Spleen (tissue), 11 donors: Measurements from ENCODE around the gene RPS6KA6. TPM values are rescaled to one million over a fixed set of nuclear protein-coding genes. Genes with fewer than 3 reads are reported as not detected.

ENCODE experiments used
- DNase-seq: peaks from one replicate; pipeline ENCODE4 v3.0.0-alpha.2; 2020
- H3K27ac ChIP-seq, 8 donors: fragments of 200-600 bp; sonication (generic) in 7 of 8; 1 replicate in 4 of 8; 2 replicates in 4 of 8; pipeline versions ENCODE4 v1.5.0 to v1.8.0; 2016 to 2021; ENCODE audit warnings: inconsistent platforms in 4 of 8, mild to moderate bottlenecking in 4 of 8, moderate library complexity in 1 of 8
- H3K27me3 ChIP-seq, 7 donors: fragments of 200-600 bp; sonication (generic) in 6 of 7; replicated peaks in 1 of 7; 1 replicate in 4 of 7; 2 replicates in 3 of 7; pipeline versions ENCODE4 v1.5.0 to v1.8.0; 2016 to 2021; ENCODE audit warnings: inconsistent platforms in 3 of 7, mild to moderate bottlenecking in 1 of 7
- H3K36me3 ChIP-seq, 6 donors: fragments of 200-600 bp; sonication (generic) in 5 of 6; 1 replicate in 4 of 6; 2 replicates in 2 of 6; pipeline versions ENCODE4 v1.5.0 to v1.8.0; 2016 to 2021; ENCODE audit warnings: inconsistent platforms in 2 of 6
- H3K4me1 ChIP-seq, 6 donors: fragments of 200-600 bp; sonication (generic) in 5 of 6; 1 replicate in 3 of 6; 2 replicates in 3 of 6; pipeline versions ENCODE4 v1.5.0 to v1.8.0; 2016 to 2021; ENCODE audit warnings: inconsistent platforms in 3 of 6
- H3K4me3 ChIP-seq, 8 donors: fragments of 200-600 bp; sonication (generic) in 7 of 8; 1 replicate in 4 of 8; 2 replicates in 4 of 8; pipeline versions ENCODE4 v1.5.0 to v1.8.0; 2016 to 2021; ENCODE audit warnings: inconsistent platforms in 4 of 8, mild to moderate bottlenecking in 4 of 8, moderate library complexity in 2 of 8
- H3K9me3 ChIP-seq, 8 donors: fragments of 200-600 bp; sonication (generic) in 7 of 8; 1 replicate in 4 of 8; 2 replicates in 4 of 8; pipeline versions ENCODE4 v1.5.0 to v1.8.0; 2016 to 2021; ENCODE audit warnings: inconsistent platforms in 4 of 8
- POLR2A ChIP-seq, 3 donors: fragments of 450-650 bp; IDR thresholded peaks; one replicate each; pipeline ENCODE4 v1.5.1; 2017; ENCODE audit warnings: antibody characterized with exemption in 3 of 3, mild to moderate bottlenecking in 1 of 3
- POLR2AphosphoS5 ChIP-seq, 3 donors: sonication (generic); formaldehyde crosslinking; IDR thresholded peaks; one replicate each; pipeline ENCODE4 v1.5.1; 2017; ENCODE audit warnings: antibody characterized with exemption in 3 of 3
- WGBS, 5 donors: extraction: QIAGEN DNeasy Blood & Tissue Kit in 3 of 5; methylation state at CpG; one replicate each; pipeline versions ENCODE4 v1.1.5 to v1.1.7; 2013 to 2018; 5-methylcytosine and 5-hydroxymethylcytosine counted together
- intact Hi-C: fragments of 100-400 bp; cut with DNase I; formaldehyde crosslinking; loops from one replicate; pipeline ENCODE4 v1.15.0; 2023; ENCODE audit warnings: low total_unique reads
- polyA plus RNA-seq, 3 donors: library from polyadenylated mRNA; stranded (reverse); fragments of 200-250 nt; gene quantifications; one replicate each; pipeline ENCODE4 v1.2.1, GENCODE V29; 2013
- total RNA-seq, 7 donors: library from RNA; depleted of rRNA in 3 of 7; stranded (reverse); fragments of >200 nt in 3 of 7; fragmentation: NEBNext Ultra II Directional in 4 of 7; extraction: Animal tissue kit (Norgen Biotek cat#: 25700) in 4 of 7; gene quantifications; one replicate each; pipeline versions ENCODE4 v1.1.0 to v1.2.1, GENCODE V29; 2016 to 2021
- TF ChIP-seq, protein P1 (sequence below), 11 experiments: fragments of 200-600 bp in 7 of 11; fragments of 450-650 bp in 4 of 11; sonication (generic) in 4 of 11; IDR thresholded peaks in 8 of 11; conservative IDR thresholded peaks in 3 of 11; 1 replicate in 7 of 11; 2 replicates in 4 of 11; pipeline versions ENCODE4 v1.4.0 to v1.8.0; 2016 to 2021; ENCODE audit warnings: antibody characterized with exemption in 11 of 11, inconsistent platforms in 4 of 11, mild to moderate bottlenecking in 1 of 11
- donor health status: healthy with polysubstance abuse.
- donor health status: DM: no; HTN: no; CAD: no; lungs with moderate emphysema.
- donor health status: DM: no; HTN: no; CAD: no.
- donor health status: Bipolar disorder and iron deficiency.
- donor health status: healthy.
- donor health status: DM: no; HTN: no; CAD: no.
- donor health status: DM: yes; HTN: yes; CAD: no.

The RPS6KA6 gene
- total and polyA plus RNA-seq, 10 donors = 0.12 to 1.5 (median 1.2) TPM

- Histone ChIP-seq H3K27ac (no peak overlapping the region), H3K4me1 (no peaks in the 10 kb centered on the region), H3K4me3 (no peak overlapping the region), H3K36me3 (no peaks in the 10 kb centered on the region), H3K27me3 (no peaks in the 10 kb centered on the region), H3K9me3 (no peaks in the 10 kb centered on the region)
- TF ChIP-seq, protein P1, sequence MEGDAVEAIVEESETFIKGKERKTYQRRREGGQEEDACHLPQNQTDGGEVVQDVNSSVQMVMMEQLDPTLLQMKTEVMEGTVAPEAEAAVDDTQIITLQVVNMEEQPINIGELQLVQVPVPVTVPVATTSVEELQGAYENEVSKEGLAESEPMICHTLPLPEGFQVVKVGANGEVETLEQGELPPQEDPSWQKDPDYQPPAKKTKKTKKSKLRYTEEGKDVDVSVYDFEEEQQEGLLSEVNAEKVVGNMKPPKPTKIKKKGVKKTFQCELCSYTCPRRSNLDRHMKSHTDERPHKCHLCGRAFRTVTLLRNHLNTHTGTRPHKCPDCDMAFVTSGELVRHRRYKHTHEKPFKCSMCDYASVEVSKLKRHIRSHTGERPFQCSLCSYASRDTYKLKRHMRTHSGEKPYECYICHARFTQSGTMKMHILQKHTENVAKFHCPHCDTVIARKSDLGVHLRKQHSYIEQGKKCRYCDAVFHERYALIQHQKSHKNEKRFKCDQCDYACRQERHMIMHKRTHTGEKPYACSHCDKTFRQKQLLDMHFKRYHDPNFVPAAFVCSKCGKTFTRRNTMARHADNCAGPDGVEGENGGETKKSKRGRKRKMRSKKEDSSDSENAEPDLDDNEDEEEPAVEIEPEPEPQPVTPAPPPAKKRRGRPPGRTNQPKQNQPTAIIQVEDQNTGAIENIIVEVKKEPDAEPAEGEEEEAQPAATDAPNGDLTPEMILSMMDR (IDR thresholded peaks at IDR 0.05 in 8 of 11, conservative IDR thresholded peaks at IDR 0.05 in 3 of 11) = no peak
- TF ChIP-seq POLR2AphosphoS5 (IDR thresholded peaks at IDR 0.05) = no peak
- no peak for TF ChIP-seq POLR2A (IDR thresholded peaks at IDR 0.05)
- intact Hi-C loops = no loop called here
- no peak for DNase-seq
- 80 to 99% (median 85%) methylated on average over 4 of the region's 4 CpGs for WGBS, 5 donors
These were observed 27.3 kb downstream of the RPS6KA6 start for GRCh38 chrX:84160736-84161135.

GRCh38 chrX:84156821-84157220 lies 31.2 kb downstream of the RPS6KA6 start:
- no peak overlapping the region for H3K27ac ChIP-seq
- H3K36me3 ChIP-seq = no peaks in the 10 kb centered on the region
- no peak overlapping the region for H3K4me3 ChIP-seq
- 78 to 95% (median 89%) methylated on average over 1 of the region's 1 CpG for WGBS, 5 donors
- no peak for DNase-seq
- TF ChIP-seq POLR2AphosphoS5 (IDR thresholded peaks at IDR 0.05) (no peak), POLR2A (IDR thresholded peaks at IDR 0.05) (no peak)
- TF ChIP-seq, protein P1 (IDR thresholded peaks at IDR 0.05 in 8 of 11, conservative IDR thresholded peaks at IDR 0.05 in 3 of 11) = no peak
- intact Hi-C loops = no loop called here
- no peaks in the 10 kb centered on the region for H3K27me3 ChIP-seq
- H3K4me1 ChIP-seq = no peaks in the 10 kb centered on the region
- no peaks in the 10 kb centered on the region for H3K9me3 ChIP-seq

GRCh38 chrX:84155938-84156337 lies 32.1 kb downstream of the RPS6KA6 start:
- no peaks in the 10 kb centered on the region for H3K36me3 ChIP-seq
- TF ChIP-seq, protein P1 (IDR thresholded peaks at IDR 0.05 in 8 of 11, conservative IDR thresholded peaks at IDR 0.05 in 3 of 11) = no peak
- TF ChIP-seq POLR2AphosphoS5 (IDR thresholded peaks at IDR 0.05) (no peak), POLR2A (IDR thresholded peaks at IDR 0.05) (no peak)
- no peaks in the 10 kb centered on the region for H3K27me3 ChIP-seq
- H3K27ac ChIP-seq = no peak overlapping the region
- WGBS, 5 donors = 64 to 93% (median 82%) methylated on average over 3 of the region's 3 CpGs
- H3K4me1 ChIP-seq = no peaks in the 10 kb centered on the region
- no peak for DNase-seq
- H3K4me3 ChIP-seq = no peak overlapping the region
- intact Hi-C loops = no loop called here
- H3K9me3 ChIP-seq = no peaks in the 10 kb centered on the region

DNA sequence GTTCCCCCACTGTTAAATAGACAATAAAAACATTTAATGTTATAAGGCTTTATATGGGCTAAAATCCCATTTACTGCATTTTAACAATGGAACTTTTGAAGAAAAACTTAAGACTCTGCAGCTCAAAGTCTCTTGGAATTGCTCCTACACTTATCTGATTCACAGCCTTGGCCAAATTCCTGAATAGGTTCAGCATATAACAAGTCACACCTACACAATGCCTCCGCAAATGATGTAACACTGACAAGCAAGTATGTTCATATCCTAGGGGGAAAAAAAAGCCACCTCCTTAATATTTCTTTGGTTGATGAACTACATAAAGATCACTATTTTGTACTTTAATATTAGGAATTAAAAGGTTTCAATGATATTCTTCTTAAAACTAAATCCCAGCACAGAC lies 34.5 kb downstream of the RPS6KA6 start:
- Histone ChIP-seq H3K27me3 (no peaks in the 10 kb centered on the region), H3K4me3 (no peak overlapping the region), H3K36me3 (no peaks in the 10 kb centered on the region), H3K4me1 (no peaks in the 10 kb centered on the region), H3K9me3 (peaks cover 0 to 3% (median 0%) of the 10 kb centered on the region in 8 donors), H3K27ac (no peak overlapping the region)
- TF ChIP-seq POLR2A (IDR thresholded peaks at IDR 0.05) (no peak), POLR2AphosphoS5 (IDR thresholded peaks at IDR 0.05) (no peak)
- TF ChIP-seq, protein P1 (IDR thresholded peaks at IDR 0.05 in 8 of 11, conservative IDR thresholded peaks at IDR 0.05 in 3 of 11) = no peak
- intact Hi-C loops = no loop called here
- DNase-seq = no peak
- 83 to 100% (median 97%) methylated on average over 1 of the region's 1 CpG for WGBS, 5 donors
